Measurements from ENCODE around the gene ZBBX.

ZBBX gene

GRCh38 chr3:167287308-167287707 lies 92.8 kb downstream of the ZBBX start:
- DNase-seq (ENCODE audit: low read depth), result no peak
- TF ChIP-seq CTCF (conservative IDR thresholded peaks at IDR 0.05; ENCODE audit: low read depth, low read length), result no peak

GRCh38 chr3:167274141-167274874 lies 105.8 kb downstream of the ZBBX start:
- TF ChIP-seq CTCF (conservative IDR thresholded peaks at IDR 0.05; ENCODE audit: low read depth, low read length), result no peak
- no peak for DNase-seq (ENCODE audit: low read depth)
- no peak overlapping the region for H3K4me3 ChIP-seq (ENCODE audit: low read depth, low read length)

More at GRCh38 chr3:167287308-167287707, 92.8 kb downstream of the ZBBX start:
- no peak overlapping the region for H3K4me3 ChIP-seq (ENCODE audit: low read depth, low read length)

DNA sequence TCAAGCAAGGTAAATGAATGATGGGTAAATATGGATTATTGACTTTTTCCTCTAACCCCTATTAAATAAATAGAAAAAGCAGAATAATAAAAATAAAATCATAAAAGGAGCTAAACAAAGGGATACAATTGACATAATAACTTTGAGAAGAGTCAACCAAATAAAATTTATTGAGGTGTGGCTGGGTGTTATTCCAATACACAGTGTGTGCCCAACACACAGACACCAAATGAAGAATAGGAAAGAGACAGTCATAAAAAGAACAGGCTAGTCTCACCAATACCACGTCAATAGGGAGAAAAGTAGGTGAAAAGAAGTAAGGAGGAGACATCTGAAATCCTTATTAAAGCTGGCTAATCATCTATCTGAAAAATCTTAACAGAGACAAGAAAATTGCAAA lies 127.1 kb downstream of the ZBBX start:
- TF ChIP-seq CTCF (conservative IDR thresholded peaks at IDR 0.05; ENCODE audit: low read depth, low read length), result no peak
- H3K4me3 ChIP-seq (ENCODE audit: low read depth, low read length), result no peak overlapping the region
- no peak for DNase-seq (ENCODE audit: low read depth)

- H3K4me3 ChIP-seq (ENCODE audit: low read depth, low read length), result no peak overlapping the region
- TF ChIP-seq CTCF (conservative IDR thresholded peaks at IDR 0.05; ENCODE audit: low read depth, low read length), result no peak
- DNase-seq (ENCODE audit: low read depth), result no peak
Observed at GRCh38 chr3:167251678-167252077, 128.4 kb downstream of the ZBBX start.

- no peak for TF ChIP-seq CTCF (conservative IDR thresholded peaks at IDR 0.05; ENCODE audit: low read depth, low read length)
- no peak for DNase-seq (ENCODE audit: low read depth)
- H3K4me3 ChIP-seq (ENCODE audit: low read depth, low read length), result no peak overlapping the region
Observed at GRCh38 chr3:167246252-167246651, 133.8 kb downstream of the ZBBX start.

DNA sequence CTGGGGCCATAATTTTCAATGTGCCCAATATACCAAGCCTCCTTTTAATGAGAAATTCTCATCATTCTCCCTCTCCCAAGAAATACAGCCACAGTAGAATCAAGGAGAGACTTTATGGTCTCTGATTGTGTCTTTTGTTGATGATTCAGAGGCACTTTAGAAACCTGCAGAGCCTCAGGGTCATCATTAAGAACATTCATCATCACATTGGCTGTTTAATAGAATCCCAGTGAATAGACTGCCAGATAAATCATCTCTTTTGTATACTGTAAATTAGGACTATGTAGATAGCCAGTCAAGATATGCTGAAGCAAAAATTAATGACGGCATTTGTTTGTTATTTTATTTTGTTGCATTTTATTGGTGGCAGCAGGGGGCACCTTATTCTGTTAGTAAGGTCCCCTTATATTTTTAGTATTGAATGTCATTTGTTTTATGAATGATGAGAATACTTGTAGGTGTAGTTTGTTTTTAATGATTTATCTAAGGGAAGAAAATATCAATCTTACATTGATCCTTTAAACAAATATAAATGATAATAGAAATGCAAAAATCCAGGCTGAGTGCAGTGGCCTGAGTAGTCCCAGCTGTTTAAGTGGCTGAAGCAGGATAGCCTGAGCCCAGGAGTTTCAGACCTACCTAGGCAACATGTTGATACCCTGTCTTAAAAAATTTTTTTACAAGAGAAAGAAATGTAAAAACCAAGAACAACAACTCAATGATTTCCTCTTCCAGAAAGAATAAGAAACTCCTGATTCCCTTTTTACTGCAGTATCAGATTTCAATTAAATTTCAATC lies 138.8 kb downstream of the ZBBX start:
- no peak for TF ChIP-seq CTCF (conservative IDR thresholded peaks at IDR 0.05; ENCODE audit: low read depth, low read length)

More for the DNA sequence above, 138.8 kb downstream of the ZBBX start:
- DNase-seq (ENCODE audit: low read depth), result no peak
- H3K4me3 ChIP-seq (ENCODE audit: low read depth, low read length), result no peak overlapping the region

All from choroid plexus epithelial cell (primary cell).